Common myeloid progenitor, CD34-positive (primary cell): Measurements from ENCODE around the gene NCKIPSD.

Experiments
- CTCF ChIA-PET: fragments of 350-600 bp; sonication (Branson Sonifier 250); formaldehyde crosslinking; loops from one replicate; lab custom pipeline; 2021; ENCODE audit warnings: antibody characterized with exemption; lab: Charles Lee
- POLR2A ChIA-PET: fragments of 350-600 bp; sonication (Branson Sonifier 250); formaldehyde crosslinking; loops from one replicate; lab custom pipeline; 2021; ENCODE audit warnings: antibody characterized with exemption; lab: Charles Lee
- DNase-seq, 3 donors: peaks; one replicate each; pipeline versions ENCODE4 v3.0.0 to v3.0.0-alpha.2; 2013
- H3K27ac ChIP-seq, 2 experiments: 1 replicate in 1 of 2; 2 replicates in 1 of 2; pipeline ENCODE4 v1.7.0; 2013; ENCODE audit warnings: inconsistent platforms in 2 of 2, low read length in 2 of 2, mild to moderate bottlenecking in 2 of 2, low read depth in 1 of 2, moderate library complexity in 1 of 2; ENCODE audit not compliant: severe bottlenecking in 2 of 2, insufficient read depth in 1 of 2, poor library complexity in 1 of 2
- H3K27me3 ChIP-seq, 5 experiments: replicated peaks in 2 of 5; 1 replicate in 3 of 5; 2 replicates in 2 of 5; pipeline versions ENCODE4 v1.6.1 to v1.7.0; 2013; ENCODE audit warnings: low read length in 4 of 5, mild to moderate bottlenecking in 2 of 5, moderate library complexity in 2 of 5, inconsistent platforms in 1 of 5; ENCODE audit not compliant: insufficient read depth in 5 of 5, control insufficient read depth in 4 of 5
- H3K36me3 ChIP-seq, 4 experiments: 1 replicate in 2 of 4; 2 replicates in 2 of 4; pipeline versions ENCODE4 v1.6.1 to v1.7.0; 2013; ENCODE audit warnings: low read length in 3 of 4, control low read depth in 1 of 4, mild to moderate bottlenecking in 1 of 4; ENCODE audit not compliant: control insufficient read depth in 4 of 4, insufficient read depth in 4 of 4
- H3K4me1 ChIP-seq, 4 experiments: 1 replicate in 3 of 4; 2 replicates in 1 of 4; pipeline versions ENCODE4 v1.6.1 to v1.7.1; 2013; ENCODE audit warnings: low read length in 3 of 4, mild to moderate bottlenecking in 3 of 4, control low read depth in 1 of 4, inconsistent platforms in 1 of 4, moderate library complexity in 1 of 4; ENCODE audit not compliant: control insufficient read depth in 4 of 4, insufficient read depth in 4 of 4; ENCODE audit errors: control extremely low read depth in 1 of 4
- H3K4me3 ChIP-seq, 7 experiments: 1 replicate in 4 of 7; 2 replicates in 3 of 7; pipeline versions ENCODE4 v1.5.1 to v1.7.0; 2013; ENCODE audit warnings: mild to moderate bottlenecking in 7 of 7, low read length in 6 of 7, moderate library complexity in 6 of 7, inconsistent platforms in 2 of 7, low read depth in 2 of 7, control low read depth in 1 of 7; ENCODE audit not compliant: insufficient read depth in 4 of 7, control insufficient read depth in 1 of 7; ENCODE audit errors: extremely low read depth in 1 of 7
- H3K9me3 ChIP-seq, 5 experiments: 1 replicate in 4 of 5; 2 replicates in 1 of 5; pipeline versions ENCODE4 v1.6.1 to v1.7.1; 2013; ENCODE audit warnings: low read length in 4 of 5, mild to moderate bottlenecking in 2 of 5, inconsistent platforms in 1 of 5, low read depth in 1 of 5, moderate library complexity in 1 of 5; ENCODE audit not compliant: control insufficient read depth in 4 of 5, insufficient read depth in 2 of 5; ENCODE audit errors: control extremely low read depth in 1 of 5
- WGBS: methylation state at CpG from one replicate; pipeline ENCODE4 v1.1.5; 2013; ENCODE audit not compliant: insufficient coverage; 5-methylcytosine and 5-hydroxymethylcytosine counted together

Gene NCKIPSD

DNA sequence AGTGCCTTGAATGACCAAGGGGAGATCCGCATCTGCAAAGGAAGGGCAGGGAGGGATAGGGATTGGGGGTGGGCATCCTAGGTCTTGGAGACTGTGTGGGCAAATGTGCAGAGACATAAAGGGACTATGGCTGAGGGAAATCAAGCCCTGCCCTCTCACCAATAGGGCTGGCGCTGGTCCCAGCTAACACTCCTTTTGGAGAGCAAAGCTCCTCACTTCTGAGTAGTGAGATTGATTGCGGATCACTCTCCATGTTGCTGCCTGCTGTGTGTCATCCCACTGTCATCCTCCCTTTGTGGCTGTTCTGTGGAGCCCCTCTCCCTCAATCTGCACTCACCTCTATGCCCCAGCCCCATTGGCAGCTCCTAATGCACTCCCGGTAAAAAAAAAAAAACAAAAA is 20.8 kb downstream of the NCKIPSD start:
- Histone ChIP-seq H3K4me1 (peaks cover 0 to 31% (median 30%) of the 10 kb centered on the region in 4 experiments), H3K9me3 (no peaks in the 10 kb centered on the region), H3K36me3 (no peaks in the 10 kb centered on the region), H3K4me3 (no peak overlapping the region), H3K27me3 (peaks cover 2 to 35% (median 10%) of the 10 kb centered on the region in 5 experiments), H3K27ac (no peak overlapping the region)
- WGBS: 100% methylated on average over 2 of the region's 4 CpGs
- no peak for DNase-seq
- ChIA-PET CTCF (interaction anchor here (1.4 to 4.6 kb wide), 3 partner anchors 10 to 21 kb away, joined by 3 to 25 read pairs (median 4); no protein-coding TSS in a partner anchor), POLR2A (no interaction called here)

DNA sequence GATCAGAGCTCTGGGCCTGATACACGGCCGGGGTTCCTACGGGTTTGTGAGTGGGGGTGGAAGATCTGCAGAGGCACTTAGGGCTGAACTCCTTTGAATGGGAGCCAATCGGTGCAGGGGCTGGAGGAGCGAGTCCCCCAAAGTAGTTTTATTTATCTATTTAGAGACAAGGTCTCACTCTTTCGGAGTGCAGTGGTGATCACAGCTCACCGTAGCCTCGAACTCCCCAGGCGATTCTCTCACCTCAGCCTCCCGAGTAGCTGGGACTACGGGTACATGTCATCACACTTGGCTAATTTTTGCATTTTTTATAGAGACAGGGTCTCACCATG is 21.4 kb downstream of the NCKIPSD start:
- no peak for DNase-seq
- Histone ChIP-seq H3K4me1 (peaks cover 0 to 31% (median 30%) of the 10 kb centered on the region in 4 experiments), H3K27me3 (peaks cover 2 to 39% (median 10%) of the 10 kb centered on the region in 5 experiments), H3K9me3 (peaks cover 0 to 4% (median 0%) of the 10 kb centered on the region in 5 experiments), H3K36me3 (no peaks in the 10 kb centered on the region), H3K4me3 (no peak overlapping the region), H3K27ac (no peak overlapping the region)
- ChIA-PET POLR2A (interaction anchor here (1.2 kb wide), 1 partner anchor 10 kb away, joined by 3 read pairs; no protein-coding TSS in a partner anchor), CTCF (interaction anchor here (1.0 to 4.6 kb wide), 4 partner anchors 10 to 41 kb away, joined by 3 to 25 read pairs (median 4); no protein-coding TSS in a partner anchor)
- 100% methylated on average over 7 of the region's 11 CpGs for WGBS

DNA sequence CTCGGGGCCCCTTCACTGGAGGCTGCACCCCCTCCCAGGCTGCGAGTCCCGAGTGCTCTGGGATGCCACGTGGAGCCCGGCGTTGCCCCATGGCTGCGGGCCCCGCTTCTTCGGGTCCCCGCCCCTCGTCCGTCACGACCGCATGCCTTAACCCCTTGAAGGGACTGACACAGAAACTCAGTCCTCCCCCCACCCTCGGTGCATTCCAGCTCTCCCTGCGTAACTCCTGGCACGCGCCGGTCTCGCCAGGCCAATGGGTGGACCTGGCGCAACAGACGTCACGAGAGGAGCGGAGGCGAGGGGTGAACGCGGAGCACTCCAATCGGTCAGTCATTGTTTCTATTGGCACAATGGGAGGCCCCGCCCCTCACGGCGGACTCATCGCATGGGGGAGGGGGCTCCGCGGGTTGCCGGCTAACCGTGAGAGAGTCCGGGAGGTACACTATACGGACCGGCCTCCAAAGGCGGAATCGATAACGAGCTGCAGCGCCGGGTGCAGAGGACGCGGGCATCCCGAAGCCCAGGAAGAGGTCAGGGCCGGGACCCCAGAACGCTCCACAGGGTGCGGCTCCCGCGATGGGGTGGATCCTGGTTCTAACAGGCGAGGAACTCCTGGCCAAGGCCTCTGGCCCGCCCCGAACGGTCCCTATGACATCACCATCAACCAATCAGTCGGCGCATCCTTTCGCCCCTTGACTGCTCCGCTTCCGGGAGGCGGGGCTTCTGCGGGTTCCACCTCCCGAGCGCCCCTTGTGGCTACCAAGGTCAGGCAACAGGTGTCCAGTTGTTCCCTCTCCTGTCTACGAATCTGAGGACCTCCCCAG is 22.0 kb downstream of the NCKIPSD start:
- H3K4me3 ChIP-seq: peak overlapping the region; percentile 24 to 81 (median 68)
- peak overlapping the region in 1 of 2 experiments; percentile 64 for H3K27ac ChIP-seq
- ChIA-PET POLR2A (interaction anchor here (1.2 kb wide), 1 partner anchor 11 kb away, joined by 3 read pairs; no protein-coding TSS in a partner anchor), CTCF (interaction anchor here (1.0 to 4.6 kb wide), 4 partner anchors 11 to 40 kb away, joined by 3 to 25 read pairs (median 4); no protein-coding TSS in a partner anchor)
- H3K36me3 ChIP-seq: no peaks in the 10 kb centered on the region
- 1% methylated on average over 55 of the region's 66 CpGs for WGBS
- peaks cover 0 to 31% (median 30%) of the 10 kb centered on the region in 4 experiments for H3K4me1 ChIP-seq
- peaks cover 0 to 4% (median 0%) of the 10 kb centered on the region in 5 experiments for H3K9me3 ChIP-seq
- peaks cover 2 to 43% (median 10%) of the 10 kb centered on the region in 5 experiments for H3K27me3 ChIP-seq
- DNase-seq: peak; percentile 95 to 96 (median 96)

DNA sequence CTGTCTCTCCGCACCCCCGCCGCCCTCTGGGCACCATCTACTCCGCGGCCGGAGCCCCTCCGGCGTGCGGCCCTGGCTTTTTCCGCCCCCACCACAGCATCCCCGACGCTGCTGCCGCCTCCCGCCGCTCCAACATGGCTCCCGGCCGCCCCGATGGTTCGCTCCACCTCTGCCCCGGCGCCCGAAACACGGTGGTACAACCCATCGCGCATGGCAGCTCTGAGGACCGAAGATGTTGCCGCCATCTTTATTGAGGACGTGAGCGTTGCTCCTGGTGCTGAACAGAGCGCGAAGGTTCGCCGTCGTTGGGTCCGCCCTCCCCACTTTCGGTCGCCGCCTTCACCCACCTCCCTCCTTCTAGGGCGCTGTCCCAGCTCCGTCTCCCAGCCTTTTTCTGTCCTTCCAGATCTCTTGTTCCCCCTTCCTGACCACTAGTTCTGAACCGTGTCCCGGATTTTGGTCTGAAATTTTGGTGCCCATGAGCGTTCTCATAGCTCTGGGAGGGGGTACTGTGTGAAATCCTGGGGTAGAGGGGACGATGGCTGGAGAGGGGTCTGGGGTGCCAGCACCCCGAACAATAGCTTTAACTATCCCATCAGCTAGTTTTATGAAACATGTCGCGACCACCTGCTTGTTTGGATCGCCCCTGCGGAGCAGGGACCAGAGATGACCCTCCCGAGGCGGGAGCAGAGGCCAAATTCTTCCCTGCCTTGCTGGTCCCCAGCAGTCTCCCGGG is 22.8 kb downstream of the NCKIPSD start, which contains the start of gene CELSR3:
Gene CELSR3, minus strand, starts transcription at position 134 of the 736 bp plus-strand sequence. CDS start 252 bp downstream, outside the sequence.
- Histone ChIP-seq H3K27me3 (peaks cover 2 to 47% (median 11%) of the 10 kb centered on the region in 5 experiments), H3K4me1 (peaks cover 0 to 31% (median 30%) of the 10 kb centered on the region in 4 experiments), H3K36me3 (no peaks in the 10 kb centered on the region), H3K4me3 (peak within 1 kb of the TSS; percentile 24 to 81 (median 68)), H3K27ac (peak within 1 kb of the TSS in 1 of 2 experiments; percentile 64), H3K9me3 (peaks cover 0 to 4% (median 0%) of the 10 kb centered on the region in 5 experiments)
- ChIA-PET POLR2A (interaction anchor here (1.2 to 1.8 kb wide), 2 partner anchors 12 to 16 kb away, joined by 3 to 4 read pairs; no protein-coding TSS in a partner anchor), CTCF (interaction anchor here (1.2 to 4.6 kb wide), 4 partner anchors 12 to 23 kb away, joined by 3 to 25 read pairs (median 4); partner anchors contain the start of gene NCKIPSD)
- peak; percentile 77 to 82 (median 78) for DNase-seq
- WGBS: 3% methylated on average over 28 of the region's 52 CpGs

DNA sequence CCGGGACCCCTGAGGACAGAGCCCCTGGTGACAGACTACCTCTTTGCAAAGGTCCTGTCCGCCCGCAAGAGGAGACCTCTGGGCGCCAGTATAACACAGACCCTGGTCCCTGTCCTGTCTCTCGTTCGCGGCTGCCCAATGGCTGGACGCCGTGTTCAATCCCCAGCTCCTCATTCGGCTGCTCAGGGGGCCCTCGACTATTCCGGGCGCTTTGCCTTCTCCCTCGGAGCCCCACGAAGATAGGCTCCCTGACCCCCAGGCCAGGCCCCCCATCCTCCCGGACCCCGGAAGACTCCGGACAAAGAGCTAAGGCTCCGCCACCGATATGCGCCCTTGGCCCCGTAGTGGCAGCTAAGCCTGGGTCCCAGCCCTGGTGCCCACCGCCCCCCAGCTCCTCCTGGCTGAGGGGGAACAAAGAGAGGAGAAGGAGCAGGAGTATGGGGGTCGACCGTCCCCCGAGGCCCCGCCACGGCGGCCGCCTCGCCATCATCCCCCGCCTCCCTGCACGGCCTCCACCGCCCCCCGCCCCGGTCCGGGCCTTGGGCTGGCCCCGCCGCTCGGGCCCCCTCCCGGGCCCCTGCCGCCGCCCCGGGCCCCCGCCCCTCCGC is 23.5 kb downstream of the NCKIPSD start:
- POLR2A ChIA-PET: interaction anchor here (0.9 to 1.8 kb wide), 2 partner anchors 16 to 55 kb away, joined by 3 to 4 read pairs; partner anchors contain the start of gene IP6K2
- CTCF ChIA-PET: interaction anchor here (1.2 to 4.6 kb wide), 3 partner anchors 12 to 24 kb away, joined by 3 to 25 read pairs (median 4); partner anchors contain the start of gene NCKIPSD
- Histone ChIP-seq H3K9me3 (peaks cover 0 to 4% (median 0%) of the 10 kb centered on the region in 5 experiments), H3K4me3 (peak overlapping the region in 4 of 7 experiments; percentile 60 to 77 (median 72)), H3K4me1 (peaks cover 0 to 31% (median 30%) of the 10 kb centered on the region in 4 experiments), H3K36me3 (no peaks in the 10 kb centered on the region), H3K27me3 (peaks cover 2 to 51% (median 11%) of the 10 kb centered on the region in 5 experiments), H3K27ac (no peak overlapping the region)
- 6% methylated on average over 23 of the region's 46 CpGs for WGBS
- no peak for DNase-seq
